ENCODE measurements around the gene KRT17. TPM values are rescaled to one million over a fixed set of nuclear protein-coding genes. Genes with fewer than 3 reads are reported as not detected.

KRT17 gene
- total and polyA plus RNA-seq, 10 of the 15 experiments (the other 5 are each of a cell fraction or from before 2014, with no cell fraction given) = 0.47 to 30.0 (median 2.5) TPM

GRCh38 chr17:41592601-41593305 lies 31.6 kb downstream of the KRT17 start (continued):
- TF ChIP-seq USF1 (IDR thresholded peaks at IDR 0.05; ENCODE audit: borderline replicate concordance, extremely low read length, insufficient read depth, low read depth, low read length) (no peak), BCL11A (IDR thresholded peaks at IDR 0.05; ENCODE audit: low read depth, low read length) (no peak), MYC (IDR thresholded peaks at IDR 0.05; ENCODE audit: insufficient read depth, insufficient read length, insufficient replicate concordance, low read length, severe bottlenecking) (no peak), BCLAF1 (IDR thresholded peaks at IDR 0.05) (no peak), PAX5 (IDR thresholded peaks at IDR 0.05; ENCODE audit: borderline replicate concordance, low read depth, low read length) (no peak)
- TF ChIP-seq, protein P1, sequence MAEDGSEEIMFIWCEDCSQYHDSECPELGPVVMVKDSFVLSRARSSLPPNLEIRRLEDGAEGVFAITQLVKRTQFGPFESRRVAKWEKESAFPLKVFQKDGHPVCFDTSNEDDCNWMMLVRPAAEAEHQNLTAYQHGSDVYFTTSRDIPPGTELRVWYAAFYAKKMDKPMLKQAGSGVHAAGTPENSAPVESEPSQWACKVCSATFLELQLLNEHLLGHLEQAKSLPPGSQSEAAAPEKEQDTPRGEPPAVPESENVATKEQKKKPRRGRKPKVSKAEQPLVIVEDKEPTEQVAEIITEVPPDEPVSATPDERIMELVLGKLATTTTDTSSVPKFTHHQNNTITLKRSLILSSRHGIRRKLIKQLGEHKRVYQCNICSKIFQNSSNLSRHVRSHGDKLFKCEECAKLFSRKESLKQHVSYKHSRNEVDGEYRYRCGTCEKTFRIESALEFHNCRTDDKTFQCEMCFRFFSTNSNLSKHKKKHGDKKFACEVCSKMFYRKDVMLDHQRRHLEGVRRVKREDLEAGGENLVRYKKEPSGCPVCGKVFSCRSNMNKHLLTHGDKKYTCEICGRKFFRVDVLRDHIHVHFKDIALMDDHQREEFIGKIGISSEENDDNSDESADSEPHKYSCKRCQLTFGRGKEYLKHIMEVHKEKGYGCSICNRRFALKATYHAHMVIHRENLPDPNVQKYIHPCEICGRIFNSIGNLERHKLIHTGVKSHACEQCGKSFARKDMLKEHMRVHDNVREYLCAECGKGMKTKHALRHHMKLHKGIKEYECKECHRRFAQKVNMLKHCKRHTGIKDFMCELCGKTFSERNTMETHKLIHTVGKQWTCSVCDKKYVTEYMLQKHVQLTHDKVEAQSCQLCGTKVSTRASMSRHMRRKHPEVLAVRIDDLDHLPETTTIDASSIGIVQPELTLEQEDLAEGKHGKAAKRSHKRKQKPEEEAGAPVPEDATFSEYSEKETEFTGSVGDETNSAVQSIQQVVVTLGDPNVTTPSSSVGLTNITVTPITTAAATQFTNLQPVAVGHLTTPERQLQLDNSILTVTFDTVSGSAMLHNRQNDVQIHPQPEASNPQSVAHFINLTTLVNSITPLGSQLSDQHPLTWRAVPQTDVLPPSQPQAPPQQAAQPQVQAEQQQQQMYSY (CRISPR knock-in tag; IDR thresholded peaks at IDR 0.05) = no peak
